HTERT RPE-1 (cell line): Measurements from ENCODE around the gene PHLDB1.
"Not testable (repeated sequence)": the region's sequence is repeated elsewhere in the genome, so short reads cannot be mapped to it uniquely, and the experiment has no call there.

Experiments
- in situ Hi-C: fragments of 300-500 bp; cut with MboI; formaldehyde crosslinking; loops from 4 replicates; pipeline ENCODE4 v1.14.3; 2020; ENCODE audit warnings: low sequenced_read_pairs

The PHLDB1 gene

DNA sequence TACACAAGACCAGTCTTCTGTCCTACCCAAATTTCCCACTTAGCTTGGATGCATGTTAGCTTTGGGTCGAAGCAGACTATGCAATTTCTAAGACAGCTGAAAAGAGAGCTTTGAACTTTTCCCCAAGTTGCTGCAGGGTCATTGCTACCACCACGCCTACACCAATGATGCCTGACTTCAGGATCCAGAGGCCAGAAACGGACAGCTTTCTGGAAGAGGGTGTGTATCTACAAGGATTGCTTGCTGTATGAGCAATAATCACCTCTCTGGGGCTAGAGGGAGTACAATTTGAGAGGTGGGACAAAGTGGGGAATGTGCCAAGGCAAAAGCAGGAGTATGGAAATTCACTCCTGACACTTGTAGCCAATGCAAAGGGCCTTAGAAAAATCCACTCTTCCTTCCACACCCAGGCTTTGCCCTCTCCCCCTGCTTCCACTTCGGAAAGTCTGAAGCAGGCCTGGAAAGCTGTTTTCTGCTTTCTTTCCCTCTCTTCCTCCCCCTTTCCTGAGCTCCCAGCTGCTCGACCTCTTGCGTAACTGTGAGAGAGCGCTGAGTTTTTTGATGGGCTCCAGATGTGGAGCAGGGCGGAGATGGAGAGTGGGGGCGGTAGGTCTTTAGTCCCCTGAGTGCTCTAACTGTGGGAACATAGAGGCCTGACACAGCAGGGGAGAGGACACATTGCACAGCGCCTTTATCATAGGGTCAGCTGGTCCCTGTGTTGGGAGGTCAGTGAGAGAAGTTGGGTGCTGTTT, 2.1 kb upstream of the PHLDB1 start:
- in situ Hi-C loops, result no loop called here

DNA sequence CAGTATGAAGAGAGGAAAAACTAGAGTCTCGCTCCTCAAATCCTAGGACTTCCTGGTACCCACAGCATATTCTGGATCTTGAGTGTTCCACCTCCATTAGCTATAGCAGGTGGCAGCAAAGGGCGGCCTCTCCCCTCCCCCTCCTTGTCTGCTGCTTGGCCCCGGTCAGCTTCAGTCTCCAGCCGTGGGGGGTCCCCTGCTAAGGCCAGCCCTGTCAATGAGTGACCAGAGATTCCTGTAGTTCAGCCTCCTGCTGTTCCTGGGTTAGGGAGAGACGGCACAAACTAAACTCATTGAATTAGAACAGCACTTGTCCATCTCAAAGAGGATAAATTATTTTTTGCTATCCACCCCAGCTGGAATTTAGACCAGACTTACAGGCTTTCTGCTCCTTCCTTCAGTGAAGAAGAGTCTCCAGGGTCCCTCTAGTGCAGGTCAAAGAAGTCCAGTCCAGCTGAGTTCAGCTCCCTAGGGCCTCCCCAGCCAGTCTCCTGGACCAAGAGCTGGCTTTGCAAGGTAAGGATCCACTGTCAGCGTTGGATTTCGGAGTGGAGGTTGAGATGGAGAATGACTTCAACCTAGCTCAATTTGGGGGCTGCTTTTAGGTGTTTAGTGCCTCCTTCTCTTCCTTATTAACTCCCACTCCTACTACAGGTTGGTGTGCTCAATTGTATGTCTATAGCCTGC, 1.1 kb upstream of the PHLDB1 start:
- in situ Hi-C loops, result no loop called here

DNA sequence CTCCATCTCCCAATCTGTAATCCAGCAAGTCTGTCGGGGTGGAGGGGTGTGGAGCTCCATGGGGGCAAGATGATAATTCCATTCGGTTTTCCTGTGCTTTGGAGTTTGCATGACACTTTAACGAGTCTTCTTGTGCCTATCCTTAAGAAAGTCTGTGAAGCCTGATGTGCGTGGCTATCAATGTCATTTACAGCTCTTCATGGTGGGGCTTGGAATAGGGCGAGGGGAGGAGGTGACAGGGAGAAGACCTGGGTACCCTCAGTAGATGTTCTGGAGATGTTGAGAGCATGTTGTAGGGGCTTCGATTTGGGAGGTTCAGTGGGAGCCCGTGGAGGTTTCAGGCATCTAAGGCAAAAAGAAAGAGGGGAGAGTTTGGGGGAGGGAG, 579 bp upstream of the PHLDB1 start:
- in situ Hi-C loops, result no loop called here

DNA sequence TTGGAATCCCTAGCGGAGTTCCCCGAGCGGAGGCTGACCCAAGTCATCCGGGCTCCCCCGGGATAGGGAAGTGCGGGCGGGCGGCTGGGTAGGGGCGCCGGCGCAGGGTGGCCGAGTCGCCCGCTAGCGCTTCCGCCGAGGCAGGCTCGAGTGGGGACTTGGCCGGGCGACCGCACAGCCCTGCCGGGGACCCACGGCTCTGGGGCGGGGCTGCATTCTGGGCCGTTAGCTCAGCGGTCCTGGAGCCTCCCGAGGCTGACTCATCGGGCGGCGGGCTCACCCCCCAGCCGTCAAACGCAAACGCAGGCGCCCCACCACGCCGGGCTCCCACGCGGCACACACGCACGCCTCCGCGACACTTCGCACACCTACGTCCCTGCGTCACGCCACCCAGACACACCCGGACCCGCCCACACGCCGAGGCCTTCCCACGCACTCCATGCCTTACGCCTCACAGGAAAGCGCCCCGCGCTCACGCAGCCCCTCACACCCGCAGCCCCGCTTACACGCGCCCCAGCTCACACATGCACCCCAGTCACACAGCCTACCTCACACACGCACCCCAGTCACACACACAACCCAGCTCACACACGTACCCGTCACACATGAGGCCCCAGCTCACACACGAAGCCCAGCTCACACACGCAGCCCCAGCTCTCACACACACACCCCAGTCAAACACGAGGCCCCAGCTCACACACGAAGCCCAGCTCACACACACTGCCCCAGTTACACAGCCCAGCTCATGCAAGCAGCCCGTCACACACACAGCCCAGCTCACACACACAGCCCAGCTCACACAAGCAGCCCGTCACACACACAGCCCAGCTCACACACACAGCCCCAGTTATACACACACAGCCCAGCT, 1.2 kb downstream of the PHLDB1 start:
- in situ Hi-C loops, result no loop called here

DNA sequence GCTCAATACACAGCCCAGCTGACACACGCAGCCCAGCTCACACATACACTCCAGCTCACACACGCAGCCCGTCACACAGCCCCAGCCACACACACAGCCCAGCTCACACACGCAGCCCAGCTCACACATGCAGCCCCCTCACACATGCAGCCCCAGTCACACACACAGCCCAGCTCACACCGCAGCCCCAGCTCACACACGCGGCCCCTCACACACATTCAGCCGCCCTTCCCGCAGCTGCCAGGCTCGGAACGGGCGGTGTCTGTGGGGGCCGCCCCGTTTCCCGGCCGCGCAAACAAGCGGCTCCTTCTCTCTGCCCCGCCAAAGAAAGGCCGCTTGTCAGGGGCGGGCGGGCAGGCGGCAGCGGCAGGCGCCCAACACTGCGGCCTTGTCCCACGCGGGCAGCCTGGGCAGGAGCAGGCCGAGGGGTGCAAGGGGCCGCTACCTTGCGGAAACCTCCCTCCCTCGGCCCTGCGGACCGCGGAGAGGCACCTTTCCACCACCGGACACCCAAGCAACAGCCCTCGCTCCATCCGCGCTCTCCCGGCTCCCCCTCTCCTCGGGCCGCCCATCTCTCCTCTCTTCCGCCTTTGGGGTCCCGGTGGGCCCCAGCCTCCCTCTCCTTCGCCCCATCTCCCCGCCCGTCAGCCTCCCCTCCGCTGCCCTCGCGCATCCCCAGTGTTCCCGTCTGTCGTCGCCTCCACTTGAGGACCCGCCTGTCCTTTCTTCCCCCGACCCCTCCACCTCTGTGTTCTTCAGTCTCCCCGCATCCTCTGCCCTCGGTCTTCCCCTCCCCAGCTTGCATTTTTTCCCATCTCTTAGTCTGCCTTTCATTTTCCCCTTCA, 2.2 kb downstream of the PHLDB1 start:
- in situ Hi-C loops, result no loop called here

DNA sequence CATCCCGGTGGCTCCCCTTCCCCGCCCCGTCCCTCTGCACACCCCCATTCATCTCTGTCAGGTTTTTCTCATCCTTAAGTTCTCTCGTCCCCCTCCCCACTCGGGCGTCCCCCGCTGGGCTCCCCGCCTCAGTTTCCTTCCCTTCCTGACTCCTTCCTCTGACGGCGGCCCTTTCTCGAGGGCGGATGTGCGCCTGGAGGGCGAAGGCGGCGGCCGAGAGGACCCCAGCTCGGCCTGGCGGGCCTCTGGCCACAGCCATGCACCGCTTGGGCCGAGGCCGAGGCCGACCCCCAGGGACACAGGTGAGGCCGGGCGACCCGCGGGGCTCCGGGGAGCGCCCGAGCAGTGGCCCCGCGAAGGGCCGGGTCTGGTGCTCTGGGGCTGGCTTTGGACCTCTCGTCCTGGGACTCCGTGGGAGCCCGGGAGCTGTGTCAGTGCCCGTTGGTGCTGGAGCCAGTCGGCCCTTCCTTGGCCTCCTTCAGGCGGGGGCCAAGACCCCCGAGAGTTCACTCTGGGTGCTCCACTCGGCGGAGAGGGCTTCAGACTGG, 2.9 kb downstream of the PHLDB1 start:
- in situ Hi-C loops, result no loop called here

DNA sequence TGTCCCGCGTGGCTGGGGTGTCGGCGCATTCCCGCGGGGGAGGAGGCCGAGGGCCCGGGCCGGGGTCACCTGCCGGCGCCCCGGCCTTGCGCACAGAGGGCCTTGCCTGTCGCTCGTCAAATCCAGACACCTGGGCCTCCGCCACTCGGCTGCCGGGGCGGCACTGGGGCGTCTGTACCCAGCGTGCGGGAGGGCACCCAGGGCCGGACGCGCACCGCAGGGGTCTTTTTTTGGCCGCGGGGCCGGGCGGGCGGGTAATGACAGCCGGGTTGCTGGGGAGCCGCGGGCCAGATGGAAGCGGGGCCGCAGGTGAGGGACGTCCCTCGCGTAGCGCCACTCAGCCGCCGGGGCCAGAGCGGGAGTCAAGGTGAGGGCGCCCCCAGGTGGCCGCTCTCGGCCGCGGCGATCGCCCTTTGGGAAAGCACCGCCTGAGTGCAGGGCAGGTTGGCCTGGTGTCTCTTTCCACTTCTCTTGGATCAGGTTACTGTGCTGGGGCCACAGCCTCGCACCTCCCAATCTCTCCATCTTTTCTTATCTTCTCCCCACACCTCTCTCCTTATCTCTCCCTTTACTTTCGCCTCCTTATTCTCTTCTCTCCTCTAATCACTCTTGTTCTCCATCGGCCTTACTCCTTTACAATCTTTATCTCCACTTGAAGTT, 3.5 kb downstream of the PHLDB1 start:
- in situ Hi-C loops, result no loop called here

DNA sequence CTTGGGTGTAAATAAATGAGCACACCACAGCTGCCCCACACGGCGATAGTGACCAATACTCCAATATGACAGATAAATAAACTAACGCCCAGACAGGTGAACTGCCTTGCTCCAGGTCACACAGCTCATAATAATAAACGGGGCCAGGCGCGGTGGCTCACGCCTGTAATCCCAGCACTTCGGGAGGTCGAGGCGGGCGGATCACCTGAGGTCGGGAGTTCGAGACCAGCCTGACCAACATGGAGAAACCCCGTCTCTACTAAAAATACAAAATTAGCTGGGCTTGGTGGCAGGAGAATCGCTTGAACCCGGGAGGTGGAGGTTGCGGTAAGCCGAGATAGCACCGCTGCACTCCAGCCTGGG, 4.0 kb downstream of the PHLDB1 start:
- in situ Hi-C loops, result not testable (repeated sequence)

DNA sequence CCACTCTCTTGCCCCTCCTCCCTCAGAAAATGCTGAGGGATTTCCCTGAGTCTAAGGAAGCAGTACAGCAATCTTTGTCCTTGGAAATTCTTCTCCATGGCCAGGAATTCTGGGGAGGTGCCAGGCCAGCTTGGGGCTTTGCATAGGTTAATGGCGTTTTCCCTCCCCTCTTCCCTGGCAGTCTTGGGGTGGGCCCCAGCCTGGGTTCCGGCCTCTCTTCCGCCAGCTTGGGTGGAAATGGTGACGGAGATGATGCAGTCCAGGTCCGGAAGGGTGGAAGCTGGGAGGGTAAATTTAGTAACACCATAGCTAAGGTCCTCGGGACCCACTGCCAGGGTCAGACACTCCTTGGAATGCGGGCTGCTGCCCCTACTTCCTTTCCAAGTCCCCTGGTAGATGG, 5.0 kb downstream of the PHLDB1 start:
- in situ Hi-C loops, result no loop called here

DNA sequence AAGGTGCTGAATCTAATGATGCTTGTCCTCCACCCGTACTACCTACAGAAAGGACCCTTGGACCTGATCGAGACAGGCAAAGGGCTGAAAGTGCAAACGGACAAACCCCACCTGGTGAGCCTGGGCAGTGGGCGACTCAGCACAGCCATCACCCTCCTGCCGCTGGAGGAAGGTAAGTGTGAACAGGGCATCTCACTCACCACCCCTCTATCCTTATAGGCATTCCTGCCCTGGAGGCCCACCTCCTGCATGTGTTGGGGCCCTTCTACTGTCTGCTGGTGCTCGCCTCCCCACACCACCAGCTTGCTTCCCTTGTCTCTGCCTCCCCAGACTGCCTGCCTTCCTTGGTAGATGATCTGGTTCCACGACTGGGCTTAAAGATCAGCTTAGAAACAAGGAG, 7.1 kb downstream of the PHLDB1 start:
- in situ Hi-C loops, result no loop called here

DNA sequence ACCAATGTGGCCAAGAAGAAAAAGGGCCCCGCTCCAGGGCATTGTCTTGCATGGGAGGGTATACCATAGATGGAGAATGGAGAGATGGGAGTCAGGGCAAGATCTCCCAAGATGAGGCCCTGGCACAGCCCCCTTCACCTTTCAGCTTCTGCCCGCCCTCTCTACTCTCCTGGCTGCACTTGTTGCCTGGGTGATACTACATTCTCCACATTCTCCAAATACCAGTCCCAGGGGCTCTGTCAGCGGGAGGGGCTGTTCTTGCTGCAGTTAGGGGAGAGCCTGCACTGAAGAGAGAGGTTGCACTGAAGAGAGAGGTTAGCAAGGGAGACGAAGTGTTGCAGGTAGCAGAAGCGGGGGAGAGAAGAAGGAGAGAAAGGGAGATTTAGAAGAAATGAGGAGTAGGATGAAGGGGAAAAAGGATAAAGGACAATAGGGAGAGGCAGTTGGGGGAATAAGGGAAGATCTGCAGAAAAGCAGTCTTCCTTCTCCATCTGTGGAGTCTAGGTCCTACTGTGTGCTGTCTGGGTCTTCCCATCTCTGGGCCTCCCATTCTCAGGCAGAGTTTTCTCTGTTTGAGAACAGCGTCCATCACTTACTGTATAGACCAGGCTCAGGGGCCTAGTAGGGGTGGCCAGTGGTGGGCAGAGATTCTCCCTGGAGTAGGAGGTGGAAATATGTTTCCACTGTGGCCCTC, 8.0 kb downstream of the PHLDB1 start:
- in situ Hi-C loops, result no loop called here

DNA sequence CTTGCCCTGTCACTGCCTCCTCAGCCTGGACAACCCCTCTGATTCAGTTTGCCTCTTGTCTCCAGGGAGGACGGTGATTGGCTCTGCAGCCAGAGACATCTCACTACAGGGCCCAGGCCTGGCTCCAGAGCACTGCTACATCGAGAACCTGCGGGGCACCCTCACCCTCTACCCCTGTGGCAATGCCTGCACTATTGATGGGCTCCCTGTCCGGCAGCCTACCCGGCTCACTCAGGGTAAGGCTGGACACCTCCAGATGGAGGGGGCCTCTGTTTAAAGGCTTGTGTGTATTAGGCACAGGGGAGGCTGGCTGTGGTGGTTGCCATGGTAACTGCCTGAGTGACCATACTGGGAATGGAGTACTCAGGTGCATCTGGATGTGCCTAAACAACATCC, 8.6 kb downstream of the PHLDB1 start:
- in situ Hi-C loops, result no loop called here

DNA sequence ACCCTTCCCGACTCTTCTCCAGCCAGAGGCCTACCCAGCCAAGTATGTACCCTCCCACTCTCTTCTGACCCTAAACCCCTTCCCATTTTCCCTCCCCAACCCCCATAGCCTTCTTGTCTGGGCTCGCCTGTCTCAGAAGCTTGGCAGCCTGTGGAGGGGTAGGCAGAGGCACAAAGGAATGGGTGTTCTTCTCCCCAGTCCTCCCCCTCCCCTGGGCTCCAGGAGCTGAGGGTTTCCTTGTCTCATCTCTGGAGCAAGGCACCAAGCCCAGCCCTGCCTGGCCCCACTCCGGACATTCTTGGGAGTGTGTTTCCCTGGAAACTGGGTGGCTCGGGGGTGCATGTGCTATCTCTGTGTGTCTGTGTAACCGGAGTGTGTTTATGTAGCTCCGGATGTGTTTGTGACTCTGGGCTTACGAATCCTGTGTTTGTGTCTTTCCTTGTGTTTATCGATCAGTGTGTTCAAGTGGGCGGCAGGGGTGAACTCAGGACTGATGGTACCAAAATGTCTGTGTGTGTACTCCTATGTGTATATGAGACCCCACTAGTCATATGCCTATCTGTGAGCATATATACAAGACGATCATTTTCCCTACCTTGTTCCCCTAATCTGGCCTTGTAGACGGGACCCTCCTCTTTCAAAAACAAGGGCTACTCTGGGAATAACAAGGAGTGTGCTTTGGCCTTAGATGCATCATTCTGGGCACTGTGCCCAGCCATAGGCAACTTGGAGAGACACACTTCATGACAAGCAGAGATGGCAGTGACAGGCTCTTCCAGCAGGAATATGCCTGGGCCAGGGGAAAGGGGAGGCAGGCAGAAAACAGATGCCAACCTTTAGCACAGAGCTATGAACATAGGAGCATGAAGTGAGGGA, 10.9 kb downstream of the PHLDB1 start:
- in situ Hi-C loops, result no loop called here

DNA sequence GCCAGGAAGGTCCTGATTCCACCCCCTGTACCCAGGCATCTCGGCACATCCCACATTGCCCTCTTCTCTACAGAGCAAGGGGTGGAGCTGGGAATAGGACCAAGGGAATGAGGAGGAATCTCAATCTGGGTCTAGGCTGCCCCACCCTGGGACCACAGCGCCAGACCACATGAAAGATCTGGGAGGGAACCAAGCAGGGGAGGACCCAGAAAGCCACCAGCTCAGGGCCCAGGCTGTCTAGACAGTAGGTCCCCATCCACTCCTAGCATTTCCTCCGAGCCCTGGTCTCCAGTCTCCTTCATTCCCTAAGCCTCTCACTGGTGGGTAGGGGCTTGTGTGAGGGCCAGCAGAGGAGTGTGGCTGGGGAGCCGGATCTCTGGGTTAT, 11.6 kb downstream of the PHLDB1 start:
- in situ Hi-C loops, result no loop called here

DNA sequence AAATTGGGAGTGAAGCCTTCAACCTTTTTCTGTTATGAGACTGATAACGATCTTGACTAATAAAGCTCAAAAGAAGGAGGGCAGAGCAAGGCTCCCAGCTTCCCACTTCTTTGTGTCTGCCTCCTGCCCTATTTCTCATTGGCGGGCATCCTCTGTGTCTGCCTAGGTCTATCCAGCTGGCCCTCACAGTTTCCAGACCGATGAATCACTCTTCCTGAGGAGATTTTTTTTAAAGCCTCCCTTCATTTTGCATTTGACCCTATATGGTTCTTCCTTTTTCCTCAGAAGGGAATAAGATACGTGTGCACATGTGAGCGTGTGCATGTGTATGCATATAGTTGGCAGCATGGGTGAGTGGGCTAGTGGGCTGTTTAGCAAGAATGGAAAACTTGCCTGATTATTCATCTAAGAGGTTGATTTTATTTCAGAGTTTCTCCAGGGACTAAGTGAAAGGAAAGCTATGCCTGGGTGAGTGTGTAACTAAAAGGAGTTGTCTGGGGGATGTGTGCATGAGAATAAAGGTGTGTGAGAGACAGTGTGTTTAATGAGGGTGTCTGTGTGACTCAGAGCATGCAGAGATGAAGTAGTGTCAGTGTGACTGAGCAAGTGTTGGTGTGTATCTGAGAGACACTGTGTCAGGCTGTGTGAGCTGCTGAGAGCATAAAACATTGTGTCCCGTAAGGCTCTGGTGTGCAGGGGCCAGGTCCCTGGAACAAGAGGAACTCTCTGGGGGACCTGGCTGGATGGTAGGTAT, 12.2 kb downstream of the PHLDB1 start:
- in situ Hi-C loops, result no loop called here

DNA sequence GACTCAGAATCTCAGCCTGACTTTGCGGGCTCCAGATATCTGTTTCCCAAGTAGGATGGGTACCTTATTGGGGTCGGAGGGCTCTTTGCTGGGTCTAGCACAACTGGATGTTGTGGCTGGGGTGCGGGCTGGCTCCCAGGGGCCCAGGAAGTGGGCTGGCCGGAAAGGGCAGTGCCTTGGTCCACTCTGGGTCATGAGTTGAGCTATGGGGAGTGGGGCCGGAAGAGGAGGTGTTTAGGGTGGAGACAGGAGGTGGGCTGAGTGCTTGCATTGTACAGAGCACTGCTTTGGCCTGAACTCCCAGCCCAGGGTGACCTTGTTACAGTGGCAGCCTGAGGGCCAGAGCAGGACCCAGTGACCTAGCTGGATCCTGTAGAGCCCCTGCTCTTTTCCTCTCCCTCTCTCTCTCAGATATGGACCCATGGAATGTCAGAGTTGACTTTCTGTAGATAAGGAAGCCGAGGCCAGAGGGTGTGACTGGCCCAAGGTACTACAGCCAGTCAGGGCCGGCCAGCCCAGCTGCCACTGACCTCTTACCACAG, 13.2 kb downstream of the PHLDB1 start:
- in situ Hi-C loops, result no loop called here

DNA sequence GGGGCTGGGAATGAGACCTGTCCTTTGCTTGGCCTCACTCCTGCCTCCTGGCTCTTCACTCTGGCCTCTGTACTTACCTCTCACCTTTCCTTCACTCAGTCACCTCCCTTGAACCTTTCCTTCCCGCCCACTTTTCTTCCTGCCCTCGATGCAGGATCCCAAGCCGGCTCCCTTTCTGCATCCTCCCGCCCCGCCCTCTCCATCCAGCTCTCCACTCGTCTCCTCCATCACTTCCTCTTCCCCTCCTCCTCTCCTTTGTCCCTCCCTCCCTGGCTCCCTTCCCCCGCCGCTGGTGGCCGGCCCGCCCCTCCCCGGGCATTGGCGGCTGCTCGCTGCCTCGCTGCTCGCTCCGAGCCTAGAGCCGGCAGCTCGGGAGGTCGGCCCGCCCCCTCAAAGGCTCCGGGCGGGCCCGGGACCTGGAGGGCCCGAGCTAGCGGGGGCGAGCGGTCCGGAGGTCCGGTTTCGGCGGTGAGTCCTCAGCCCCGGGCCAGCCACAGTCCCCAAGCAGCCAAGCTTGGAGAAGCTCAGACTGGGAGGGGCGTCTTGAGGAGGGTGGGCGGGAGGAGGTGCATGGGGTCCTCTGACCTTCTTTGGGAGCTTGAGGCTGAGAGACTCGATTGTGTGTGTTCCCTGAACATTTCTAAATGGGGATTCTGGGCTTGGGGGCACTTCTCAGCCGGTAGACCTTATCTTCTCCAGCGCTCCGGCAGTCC, 13.8 kb downstream of the PHLDB1 start:
- in situ Hi-C loops, result no loop called here
